Sigmoid colon (tissue), 4 donors: ENCODE results near the gene EHD4.

Source experiments
- EP300 ChIP-seq, 4 donors: sonication (generic); formaldehyde crosslinking; IDR thresholded peaks; one replicate each; pipeline ENCODE4 v1.6.1; 2017; ENCODE audit warnings: antibody characterized with exemption in 4 of 4
- POLR2A ChIP-seq, 2 donors: fragments of 450-650 bp; IDR thresholded peaks; one replicate each; pipeline ENCODE4 v1.6.1; 2016; ENCODE audit warnings: antibody characterized with exemption in 2 of 2, mild to moderate bottlenecking in 2 of 2, moderate library complexity in 2 of 2
- POLR2AphosphoS5 ChIP-seq, 4 donors: sonication (generic); formaldehyde crosslinking; IDR thresholded peaks; one replicate each; pipeline ENCODE4 v1.6.1; 2017; ENCODE audit warnings: antibody characterized with exemption in 4 of 4
- TF ChIP-seq, protein P1 (sequence below), 4 experiments: fragments of 450-650 bp in 3 of 4; fragments of 200-600 bp in 1 of 4; IDR thresholded peaks; one replicate each; pipeline ENCODE4 v1.5.1; 2016 to 2019; ENCODE audit warnings: antibody characterized with exemption in 4 of 4, mild to moderate bottlenecking in 3 of 4, moderate library complexity in 2 of 4

- TF ChIP-seq, protein P1, sequence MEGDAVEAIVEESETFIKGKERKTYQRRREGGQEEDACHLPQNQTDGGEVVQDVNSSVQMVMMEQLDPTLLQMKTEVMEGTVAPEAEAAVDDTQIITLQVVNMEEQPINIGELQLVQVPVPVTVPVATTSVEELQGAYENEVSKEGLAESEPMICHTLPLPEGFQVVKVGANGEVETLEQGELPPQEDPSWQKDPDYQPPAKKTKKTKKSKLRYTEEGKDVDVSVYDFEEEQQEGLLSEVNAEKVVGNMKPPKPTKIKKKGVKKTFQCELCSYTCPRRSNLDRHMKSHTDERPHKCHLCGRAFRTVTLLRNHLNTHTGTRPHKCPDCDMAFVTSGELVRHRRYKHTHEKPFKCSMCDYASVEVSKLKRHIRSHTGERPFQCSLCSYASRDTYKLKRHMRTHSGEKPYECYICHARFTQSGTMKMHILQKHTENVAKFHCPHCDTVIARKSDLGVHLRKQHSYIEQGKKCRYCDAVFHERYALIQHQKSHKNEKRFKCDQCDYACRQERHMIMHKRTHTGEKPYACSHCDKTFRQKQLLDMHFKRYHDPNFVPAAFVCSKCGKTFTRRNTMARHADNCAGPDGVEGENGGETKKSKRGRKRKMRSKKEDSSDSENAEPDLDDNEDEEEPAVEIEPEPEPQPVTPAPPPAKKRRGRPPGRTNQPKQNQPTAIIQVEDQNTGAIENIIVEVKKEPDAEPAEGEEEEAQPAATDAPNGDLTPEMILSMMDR (IDR thresholded peaks at IDR 0.05) = no peak
- TF ChIP-seq POLR2A (IDR thresholded peaks at IDR 0.05) = no peak
- no peak for TF ChIP-seq POLR2AphosphoS5 (IDR thresholded peaks at IDR 0.05)
- TF ChIP-seq EP300 (IDR thresholded peaks at IDR 0.05) = no peak
These were observed 26.6 kb downstream of the EHD4 start for GRCh38 chr15:41945731-41946130.
